Prostate gland (tissue), 2 donors: ENCODE data around the gene ZFAND4. TPM values are rescaled to one million over a fixed set of nuclear protein-coding genes. Genes with fewer than 3 reads are reported as not detected.
"Not testable (repeated sequence)": the region's sequence is repeated elsewhere in the genome, so short reads cannot be mapped to it uniquely, and the experiment has no call there.

ENCODE experiments used
- DNase-seq: peaks from one replicate; pipeline ENCODE4 v3.0.0-alpha.2; 2019; ENCODE audit warnings: low spot score
- H3K27ac ChIP-seq, 2 donors: fragments of 200-600 bp; sonication (generic); 2 replicates each; pipeline ENCODE4 v1.5.1; 2017 to 2019
- H3K27me3 ChIP-seq: fragments of 200-600 bp; sonication (generic); replicated peaks from 2 replicates; pipeline ENCODE4 v1.5.1; 2019; ENCODE audit not compliant: insufficient read depth
- H3K36me3 ChIP-seq, 2 donors: fragments of 200-600 bp; sonication (generic); 1 replicate in 1 of 2; 2 replicates in 1 of 2; pipeline versions ENCODE4 v1.5.1 to v1.8.1; 2017 to 2019
- H3K4me1 ChIP-seq: fragments of 200-600 bp; sonication (generic); replicated peaks from 2 replicates; pipeline ENCODE4 v1.5.1; 2019
- H3K4me3 ChIP-seq, 2 donors: fragments of 200-600 bp; sonication (generic); 2 replicates each; pipeline ENCODE4 v1.5.1; 2017 to 2019
- H3K9me3 ChIP-seq: fragments of 200-600 bp; sonication (generic); 2 replicates; pipeline ENCODE4 v1.5.1; 2017
- POLR2A ChIP-seq: fragments of 450-650 bp; IDR thresholded peaks from one replicate; pipeline ENCODE4 v1.6.1; 2016; ENCODE audit warnings: antibody characterized with exemption, mild to moderate bottlenecking
- POLR2AphosphoS5 ChIP-seq: sonication (generic); formaldehyde crosslinking; IDR thresholded peaks from one replicate; pipeline ENCODE4 v1.6.1; 2017; ENCODE audit warnings: antibody characterized with exemption
- WGBS: methylation state at CpG from one replicate; pipeline ENCODE4 v1.1.5; 2018; 5-methylcytosine and 5-hydroxymethylcytosine counted together
- intact Hi-C: fragments of 100-400 bp; cut with DNase I; formaldehyde crosslinking; loops from one replicate; pipeline ENCODE4 v1.14.2; 2022
- total RNA-seq, 2 donors: library from RNA; depleted of rRNA; stranded (reverse); fragments of >200 nt; gene quantifications; one replicate each; pipeline ENCODE4 v1.1.0, GENCODE V29; 2016
- TF ChIP-seq, protein P1 (sequence below), 4 experiments: fragments of 200-600 bp in 2 of 4; fragments of 450-650 bp in 2 of 4; sonication (generic) in 2 of 4; IDR thresholded peaks; 1 replicate in 3 of 4; 2 replicates in 1 of 4; pipeline ENCODE4 v1.5.1; 2016 to 2019; ENCODE audit warnings: antibody characterized with exemption in 4 of 4, mild to moderate bottlenecking in 2 of 4, moderate library complexity in 2 of 4

The ZFAND4 gene
- total RNA-seq, 2 donors from 2014 or later, result 31.4 to 36.9 TPM

DNA sequence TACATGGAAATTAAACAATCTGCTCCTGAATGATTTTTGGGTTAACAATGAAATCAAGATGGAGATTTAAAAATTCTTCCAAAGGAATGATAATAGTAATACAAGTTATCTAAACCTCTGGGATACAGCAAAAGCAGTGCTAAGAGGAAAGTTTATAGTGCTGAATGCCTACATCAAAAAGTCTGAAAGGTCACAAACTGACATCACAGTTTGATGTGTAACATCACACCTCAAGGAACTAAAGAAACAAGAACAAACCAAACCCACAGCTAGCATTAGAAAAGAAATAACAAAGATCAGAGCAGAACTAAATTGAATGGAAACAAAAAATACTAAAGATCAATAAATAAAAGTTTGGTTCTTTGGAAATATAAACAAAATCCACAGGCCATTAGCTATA, 17.4 kb downstream of the ZFAND4 start:
- no peak for DNase-seq
- Histone ChIP-seq H3K4me3 (no peak overlapping the region), H3K4me1 (no peaks in the 10 kb centered on the region), H3K9me3 (no peaks in the 10 kb centered on the region), H3K27me3 (no peaks in the 10 kb centered on the region), H3K27ac (no peak overlapping the region), H3K36me3 (no peaks in the 10 kb centered on the region)
- intact Hi-C loops, result no loop called here
- TF ChIP-seq, protein P1, sequence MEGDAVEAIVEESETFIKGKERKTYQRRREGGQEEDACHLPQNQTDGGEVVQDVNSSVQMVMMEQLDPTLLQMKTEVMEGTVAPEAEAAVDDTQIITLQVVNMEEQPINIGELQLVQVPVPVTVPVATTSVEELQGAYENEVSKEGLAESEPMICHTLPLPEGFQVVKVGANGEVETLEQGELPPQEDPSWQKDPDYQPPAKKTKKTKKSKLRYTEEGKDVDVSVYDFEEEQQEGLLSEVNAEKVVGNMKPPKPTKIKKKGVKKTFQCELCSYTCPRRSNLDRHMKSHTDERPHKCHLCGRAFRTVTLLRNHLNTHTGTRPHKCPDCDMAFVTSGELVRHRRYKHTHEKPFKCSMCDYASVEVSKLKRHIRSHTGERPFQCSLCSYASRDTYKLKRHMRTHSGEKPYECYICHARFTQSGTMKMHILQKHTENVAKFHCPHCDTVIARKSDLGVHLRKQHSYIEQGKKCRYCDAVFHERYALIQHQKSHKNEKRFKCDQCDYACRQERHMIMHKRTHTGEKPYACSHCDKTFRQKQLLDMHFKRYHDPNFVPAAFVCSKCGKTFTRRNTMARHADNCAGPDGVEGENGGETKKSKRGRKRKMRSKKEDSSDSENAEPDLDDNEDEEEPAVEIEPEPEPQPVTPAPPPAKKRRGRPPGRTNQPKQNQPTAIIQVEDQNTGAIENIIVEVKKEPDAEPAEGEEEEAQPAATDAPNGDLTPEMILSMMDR (IDR thresholded peaks at IDR 0.05), result no peak
- TF ChIP-seq POLR2AphosphoS5 (no peak), POLR2A (no peak)

DNA sequence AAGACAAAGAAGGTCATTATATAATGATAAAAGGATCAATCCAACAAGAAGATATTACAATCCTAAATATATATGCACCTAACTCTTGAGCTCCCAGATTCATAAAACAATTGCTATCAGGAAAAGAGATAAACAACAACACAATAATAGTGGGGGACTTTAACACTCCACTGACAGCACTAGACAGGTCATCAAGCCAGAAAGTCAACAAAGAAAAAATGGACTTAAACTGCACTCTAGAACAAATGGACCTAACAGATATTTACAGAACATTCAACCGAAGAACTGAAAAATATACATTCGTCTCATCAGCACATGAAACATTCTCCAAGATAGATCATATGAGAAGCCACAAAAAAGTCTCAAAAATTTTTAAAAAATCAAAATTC, 17.8 kb downstream of the ZFAND4 start:
- H3K4me1 ChIP-seq, H3K27me3 ChIP-seq, H3K36me3 ChIP-seq, intact Hi-C loops, H3K27ac ChIP-seq, DNase-seq, H3K4me3 ChIP-seq, H3K9me3 ChIP-seq: not testable (repeated sequence)
- 96% methylated on average over 2 of the region's 2 CpGs for WGBS

DNA sequence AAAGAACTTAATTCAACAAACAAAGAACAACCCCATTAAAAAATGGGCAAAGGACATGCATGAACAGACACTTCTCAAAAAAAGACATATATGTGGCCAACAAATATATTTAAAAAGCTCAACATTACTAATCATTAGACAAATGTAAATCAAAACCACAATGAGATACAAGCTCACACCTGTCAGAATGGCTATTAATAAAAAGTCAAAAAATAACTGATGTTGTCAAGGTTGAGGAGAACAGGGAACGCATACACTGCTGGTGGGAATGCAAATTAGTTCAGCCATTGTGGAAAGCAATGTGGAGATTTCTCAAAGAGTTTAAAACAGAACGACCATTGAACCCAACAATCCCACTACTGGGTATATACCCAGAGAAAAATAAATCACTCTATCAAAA, 19.1 kb downstream of the ZFAND4 start:
- no peak overlapping the region for H3K4me3 ChIP-seq
- 87% methylated on average over 2 of the region's 2 CpGs for WGBS
- no peaks in the 10 kb centered on the region for H3K27me3 ChIP-seq
- no peaks in the 10 kb centered on the region for H3K4me1 ChIP-seq
- intact Hi-C loops, result no loop called here
- no peak for TF ChIP-seq POLR2AphosphoS5
- H3K27ac ChIP-seq, result no peak overlapping the region
- no peaks in the 10 kb centered on the region for H3K9me3 ChIP-seq
- no peaks in the 10 kb centered on the region for H3K36me3 ChIP-seq
- no peak for DNase-seq

DNA sequence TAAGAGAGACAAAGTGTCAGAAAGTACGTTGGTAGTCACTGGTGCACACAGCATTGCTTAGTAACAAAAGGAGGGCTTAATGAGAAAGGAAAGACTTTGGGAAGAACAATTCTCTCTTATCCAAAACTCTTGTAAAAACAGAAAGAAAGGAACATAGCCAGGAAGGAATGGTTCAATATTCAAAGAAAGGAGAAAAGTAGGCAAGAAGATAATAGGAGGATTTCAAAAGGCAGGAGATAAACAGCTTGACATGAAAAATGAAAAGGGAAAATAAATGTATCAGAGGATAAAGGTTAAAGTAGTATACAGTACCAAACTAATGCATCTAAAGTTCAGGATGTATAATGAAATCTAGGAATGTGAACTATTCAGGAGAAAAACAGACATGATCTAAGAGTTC, 20.1 kb downstream of the ZFAND4 start:
- H3K4me1 ChIP-seq, result no peaks in the 10 kb centered on the region
- WGBS, result 75% methylated on average over 1 of the region's 1 CpG
- H3K36me3 ChIP-seq, result no peaks in the 10 kb centered on the region
- no peak for DNase-seq
- no peaks in the 10 kb centered on the region for H3K27me3 ChIP-seq
- no peaks in the 10 kb centered on the region for H3K9me3 ChIP-seq
- H3K4me3 ChIP-seq, result no peak overlapping the region
- TF ChIP-seq, protein P1 (IDR thresholded peaks at IDR 0.05), result no peak
- H3K27ac ChIP-seq, result no peak overlapping the region
- intact Hi-C loops, result no loop called here

DNA sequence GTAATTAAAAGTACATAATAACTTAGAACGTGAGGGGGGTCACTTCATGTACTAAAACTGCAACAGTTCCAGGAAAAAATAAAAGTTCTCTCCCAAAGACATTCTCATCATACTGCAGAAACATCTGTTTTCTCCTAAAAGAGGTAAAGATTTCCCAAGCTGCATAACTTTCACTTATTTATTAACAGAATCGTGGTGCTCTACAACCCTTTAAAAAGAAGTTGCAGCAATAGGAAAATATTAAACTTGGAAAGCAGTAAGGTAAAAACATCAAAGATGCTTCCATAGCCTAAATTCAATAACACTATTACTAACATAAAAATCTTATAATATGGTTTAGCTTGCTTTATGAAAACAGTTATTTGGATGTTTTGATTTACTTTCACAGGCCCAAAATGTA, 23.3 kb downstream of the ZFAND4 start:
- H3K27me3 ChIP-seq, result no peaks in the 10 kb centered on the region
- H3K9me3 ChIP-seq, result no peaks in the 10 kb centered on the region
- H3K4me1 ChIP-seq, result no peaks in the 10 kb centered on the region
- 86% methylated on average over 2 of the region's 2 CpGs for WGBS
- TF ChIP-seq, protein P1 (IDR thresholded peaks at IDR 0.05), result no peak
- no peak for TF ChIP-seq POLR2A
- TF ChIP-seq POLR2AphosphoS5, result no peak
- H3K4me3 ChIP-seq, result no peak overlapping the region
- no peak for DNase-seq
- intact Hi-C loops, result no loop called here
- H3K27ac ChIP-seq, result no peak overlapping the region
- H3K36me3 ChIP-seq, result no peaks in the 10 kb centered on the region

DNA sequence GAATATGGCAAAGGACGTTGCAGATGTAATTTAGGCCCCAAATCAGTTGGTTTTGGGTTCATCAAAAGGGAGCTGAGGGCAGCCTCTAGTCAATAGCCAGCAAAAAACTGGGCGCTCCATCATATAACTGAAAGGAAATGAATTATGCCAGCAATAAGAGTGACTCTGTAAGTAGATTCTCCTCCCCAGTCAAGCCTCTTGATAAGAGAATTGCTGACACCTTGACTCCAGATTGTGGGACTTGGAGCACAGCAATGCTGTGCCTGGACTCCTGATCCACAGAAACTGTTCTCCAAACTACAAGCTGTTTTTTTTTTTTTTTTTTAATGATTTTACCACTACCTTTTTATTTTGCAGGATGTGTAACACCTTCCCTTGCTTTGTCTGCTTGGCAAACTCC, 25.5 kb downstream of the ZFAND4 start:
- H3K27ac ChIP-seq, result no peak overlapping the region
- H3K36me3 ChIP-seq, result no peaks in the 10 kb centered on the region
- intact Hi-C loops, result no loop called here
- no peaks in the 10 kb centered on the region for H3K27me3 ChIP-seq
- TF ChIP-seq POLR2AphosphoS5, result no peak
- TF ChIP-seq, protein P1 (IDR thresholded peaks at IDR 0.05), result no peak
- TF ChIP-seq POLR2A, result no peak
- DNase-seq, result no peak
- 96% methylated on average over 2 of the region's 2 CpGs for WGBS
- no peaks in the 10 kb centered on the region for H3K4me1 ChIP-seq
- no peaks in the 10 kb centered on the region for H3K9me3 ChIP-seq
- H3K4me3 ChIP-seq, result no peak overlapping the region
